Posterior cingulate gyrus (tissue), 11 donors: Measurements from ENCODE around the gene SHISA2.

Source experiments
- DNase-seq, 10 donors: peaks; one replicate each; pipeline versions ENCODE4 v3.0.0 to v3.0.0-alpha.2; 2020 to 2021; ENCODE audit warnings: mixed read lengths in 3 of 10
- intact Hi-C: fragments of 100-400 bp; cut with DNase I; formaldehyde crosslinking; loops from one replicate; pipeline ENCODE4 v1.15.1; 2023

SHISA2 gene

DNA sequence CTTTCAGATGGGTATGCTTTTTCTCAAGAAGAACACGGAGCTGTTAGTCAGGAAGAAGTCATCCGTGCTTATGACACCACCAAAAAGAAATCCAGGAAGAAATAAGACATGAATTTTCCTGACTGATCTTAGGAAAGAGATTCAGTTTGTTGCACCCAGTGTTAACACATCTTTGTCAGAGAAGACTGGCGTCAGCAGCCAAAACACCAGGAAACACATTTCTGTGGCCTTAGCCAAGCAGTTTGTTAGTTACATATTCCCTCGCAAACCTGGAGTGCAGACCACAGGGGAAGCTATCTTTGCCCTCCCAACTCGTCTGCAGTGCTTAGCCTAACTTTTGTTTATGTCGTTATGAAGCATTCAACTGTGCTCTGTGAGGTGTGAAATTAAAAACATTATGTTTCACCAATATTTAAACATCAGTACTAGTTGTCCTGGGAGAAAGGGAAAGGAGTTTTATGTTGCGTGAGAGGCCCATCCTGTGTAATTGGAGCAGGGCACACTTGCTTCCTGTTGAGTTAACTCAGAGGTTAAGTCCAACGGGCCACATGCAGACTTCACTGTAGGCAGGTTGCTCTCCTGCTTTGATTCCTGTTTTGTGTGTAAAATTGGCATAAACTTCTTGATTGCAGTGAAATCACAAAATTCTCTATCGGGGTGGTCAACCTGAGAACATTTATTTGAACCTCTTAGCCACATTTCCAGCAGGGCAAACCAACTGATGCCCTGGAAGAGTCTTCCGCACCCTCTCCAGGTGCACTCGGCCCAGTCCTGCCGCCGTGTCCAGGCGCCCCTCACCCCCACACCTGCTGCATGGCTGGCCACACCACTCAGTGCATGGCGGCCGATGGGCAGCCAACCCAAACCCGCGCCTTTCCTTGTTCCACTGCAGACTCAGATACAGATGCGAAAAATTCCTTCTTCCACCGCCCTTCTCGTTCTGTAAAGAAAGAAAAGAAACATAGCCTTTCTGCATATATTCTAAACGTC is 31.6 kb downstream of the SHISA2 start:
- no peak for DNase-seq
- intact Hi-C loops: no loop called here

- no peak for DNase-seq
- intact Hi-C loops: no loop called here
These were observed 32.6 kb downstream of the SHISA2 start for GRCh38 chr13:26019251-26019650.

DNA sequence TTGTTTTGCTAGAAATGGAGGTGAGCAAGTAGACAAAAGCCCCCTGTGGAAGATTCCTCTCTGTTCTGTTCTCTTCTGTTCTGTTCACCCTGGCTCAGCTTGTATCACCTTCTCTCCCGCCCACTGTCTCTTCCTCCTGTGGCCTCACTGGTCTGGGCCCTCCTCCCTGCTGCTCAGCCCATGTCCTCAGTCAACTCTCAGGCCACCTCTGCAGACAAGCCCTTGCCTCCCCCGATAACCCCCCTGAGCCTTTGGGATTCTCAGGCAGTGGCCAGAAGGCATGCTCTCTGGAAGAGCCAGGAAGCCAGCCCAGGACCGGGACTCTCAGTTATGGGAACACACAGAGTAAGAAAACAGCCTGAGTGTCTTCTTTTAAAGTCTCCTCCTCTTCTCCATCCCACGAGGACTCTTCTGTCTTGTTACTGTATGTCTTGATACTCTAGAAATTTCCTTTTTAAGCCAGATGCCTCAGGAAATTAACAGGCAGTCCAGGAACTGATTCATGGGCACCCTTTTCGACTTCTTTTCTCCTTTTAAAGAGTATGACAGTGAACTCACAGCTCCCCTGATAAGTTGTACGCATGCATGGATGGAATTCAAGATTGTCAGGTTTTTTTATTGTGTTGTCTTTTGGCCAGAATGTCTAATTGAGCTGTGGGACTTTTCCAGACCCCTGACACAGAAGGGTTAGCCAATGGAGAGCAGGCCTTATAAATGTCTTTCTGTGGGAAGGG is 33.7 kb downstream of the SHISA2 start:
- DNase-seq: no peak
- intact Hi-C loops: no loop called here

DNA sequence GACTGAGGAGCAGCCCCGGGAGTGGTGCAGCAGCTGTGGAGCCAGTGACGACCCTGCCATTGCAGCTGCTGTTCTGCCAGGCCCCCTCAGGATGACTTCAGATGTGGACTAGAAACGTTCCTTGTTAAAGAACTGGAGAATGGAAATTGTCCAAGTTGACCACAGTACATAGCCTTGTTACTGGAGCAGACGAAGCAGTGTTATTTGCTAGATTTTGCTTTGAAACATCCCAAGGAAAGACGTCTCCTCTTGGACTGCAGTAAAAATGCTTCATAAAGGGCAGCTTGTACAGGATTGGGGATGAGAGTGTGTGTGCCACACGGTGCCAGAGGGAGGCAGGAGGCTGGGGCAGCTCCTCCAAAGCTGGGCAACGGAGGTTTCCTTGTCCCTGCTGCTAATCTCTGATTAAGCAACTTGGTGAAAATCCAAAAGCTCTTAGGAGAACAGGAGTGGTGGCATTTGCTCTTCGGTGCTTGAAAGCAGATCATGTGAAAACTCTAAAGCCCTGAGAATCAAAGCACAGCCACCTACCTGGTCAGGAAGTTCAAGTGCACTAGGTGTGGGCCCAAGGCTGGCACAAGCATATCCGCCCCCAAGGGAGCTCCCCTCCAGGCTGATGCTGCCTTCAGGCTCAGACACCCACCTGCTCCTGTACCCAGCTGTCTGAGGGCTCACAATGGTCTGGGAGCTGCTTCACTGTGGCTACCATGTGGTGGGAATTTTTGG is 34.5 kb downstream of the SHISA2 start:
- intact Hi-C loops: no loop called here
- DNase-seq: peak in 2 of 10 donors; percentile 45 to 90

GRCh38 chr13:26016189-26016588 is 35.6 kb downstream of the SHISA2 start:
- DNase-seq: no peak
- intact Hi-C loops: no loop called here

DNA sequence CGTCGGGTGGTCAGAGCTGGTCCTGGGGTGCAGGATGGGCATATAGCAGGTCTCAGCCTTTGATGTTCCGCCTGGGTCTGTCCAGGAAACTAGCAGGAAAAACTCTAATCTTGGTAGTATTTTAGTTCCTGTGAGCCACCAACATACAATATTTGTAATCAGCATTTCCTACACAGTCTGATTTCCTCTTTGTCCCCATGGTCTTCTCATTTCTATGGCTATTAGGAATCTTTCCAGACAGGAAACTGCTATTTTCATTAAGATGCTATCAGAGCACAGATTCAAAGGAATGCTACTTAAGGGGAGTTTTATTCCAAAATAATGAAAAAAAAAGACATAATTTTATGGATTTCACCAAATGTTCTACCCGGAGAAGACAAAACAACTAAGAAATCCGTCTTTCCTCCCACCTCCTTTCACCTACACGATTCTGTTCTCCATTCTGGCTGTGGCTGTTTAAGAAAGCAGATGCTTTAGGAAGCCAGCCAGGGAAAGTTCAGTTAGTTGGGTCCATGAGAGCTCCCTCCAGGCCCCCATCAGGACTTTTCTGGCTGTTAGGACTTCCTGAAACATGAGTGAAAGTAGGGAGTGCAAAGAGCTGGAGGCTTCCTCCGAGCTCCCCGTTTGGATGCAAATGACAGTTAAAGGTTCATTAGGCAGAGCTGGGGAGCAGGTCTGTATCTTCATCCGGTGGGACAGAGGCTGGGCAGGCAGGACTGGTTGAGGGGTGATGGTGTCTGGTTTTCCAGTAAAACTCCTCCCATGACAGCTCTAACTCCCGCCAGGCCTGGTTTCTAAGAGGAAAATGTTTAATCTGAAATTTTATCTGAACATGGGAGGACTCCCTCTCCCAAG is 36.3 kb downstream of the SHISA2 start:
- DNase-seq: no peak
- intact Hi-C loops: no loop called here

DNA sequence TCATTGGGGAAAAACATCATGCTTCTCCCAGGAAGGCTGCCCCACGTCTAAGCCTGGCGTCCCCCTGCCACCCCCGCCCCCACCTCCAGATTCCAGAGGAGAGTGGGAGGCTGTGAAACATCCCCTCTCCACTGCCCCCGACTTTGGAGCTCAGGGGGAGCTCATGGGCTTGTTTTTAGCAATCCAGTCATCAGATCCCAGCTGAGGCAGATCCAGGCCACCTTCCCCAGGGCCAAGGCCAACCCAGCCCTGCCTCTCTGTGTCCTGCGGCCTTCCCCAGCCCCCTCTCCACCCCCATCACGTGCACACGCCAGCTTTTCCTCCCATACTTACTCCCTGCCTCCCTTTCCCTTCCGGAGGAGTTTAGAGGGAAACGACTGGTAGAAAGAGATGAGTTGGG is 38.8 kb downstream of the SHISA2 start:
- DNase-seq: no peak

GRCh38 chr13:26011996-26012821 is 39.6 kb downstream of the SHISA2 start:
- peak in 2 of 10 donors; percentile 39 to 87 for DNase-seq
- intact Hi-C loops: no loop called here

More for the DNA sequence above, 38.8 kb downstream of the SHISA2 start:
- intact Hi-C loops: no loop called here

GRCh38 chr13:26011208-26011573 is 40.6 kb downstream of the SHISA2 start:
- intact Hi-C loops: no loop called here
- no peak for DNase-seq

- intact Hi-C loops: no loop called here
- DNase-seq: no peak
These were observed 41.2 kb downstream of the SHISA2 start for GRCh38 chr13:26010487-26011207.

DNA sequence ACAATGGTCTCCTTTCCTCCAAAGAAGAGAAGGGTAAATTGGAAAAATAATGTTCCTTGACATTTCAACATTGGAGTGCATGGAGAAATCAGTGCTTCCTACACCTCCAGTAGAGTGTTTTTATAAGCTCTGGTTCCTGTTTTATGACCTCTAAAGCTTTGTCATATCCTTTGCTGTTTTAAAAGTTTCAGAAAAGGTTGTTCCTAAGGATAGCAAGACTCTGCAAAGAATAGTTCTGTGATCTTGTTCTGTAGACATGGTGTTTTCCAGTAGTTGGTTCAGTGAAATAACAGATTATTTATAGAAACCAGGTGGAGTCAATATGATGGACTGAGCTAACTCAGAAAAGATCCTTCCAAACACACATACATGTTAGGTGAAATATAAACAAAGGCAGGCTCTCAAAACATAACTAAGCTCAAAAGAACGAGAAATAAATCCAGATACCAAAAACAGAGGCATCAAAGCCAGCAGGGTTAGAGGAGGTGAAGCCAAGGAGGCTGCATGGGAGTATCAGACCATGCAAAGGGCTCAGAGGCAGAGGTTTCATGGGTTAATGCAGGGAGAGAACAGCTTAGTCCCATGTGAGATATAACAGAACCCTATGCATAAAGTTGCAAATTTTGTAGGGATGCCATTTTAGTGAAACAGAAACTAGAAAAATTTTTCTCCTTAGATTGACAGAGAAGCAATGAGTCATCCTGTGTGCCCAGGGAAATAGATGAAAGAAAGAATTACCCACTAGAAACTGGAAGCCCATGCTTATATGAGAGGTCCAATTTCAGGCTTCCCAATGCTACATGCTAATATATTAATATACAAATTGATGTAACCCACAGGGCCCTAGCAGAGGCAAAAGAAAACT is 44.3 kb downstream of the SHISA2 start:
- DNase-seq: no peak
- intact Hi-C loops: no loop called here
